Body of pancreas (tissue), 4 donors: Measurements from ENCODE around the gene AMHR2. TPM values are rescaled to one million over a fixed set of nuclear protein-coding genes. Genes with fewer than 3 reads are reported as not detected.
"Not testable (repeated sequence)": the region's sequence is repeated elsewhere in the genome, so short reads cannot be mapped to it uniquely, and the experiment has no call there.

ENCODE experiments used
- ATAC-seq: fragments of 150-250 bp; one replicate; pipeline ENCODE4 v1.9.1; 2016
- DNase-seq, 4 donors: peaks; one replicate each; pipeline ENCODE4 v3.0.0-alpha.2; 2019
- H3K27ac ChIP-seq, 4 donors: fragments of 200-600 bp; sonication (generic); 1 replicate in 3 of 4; 2 replicates in 1 of 4; pipeline versions ENCODE4 v1.5.1 to v1.6.1; 2016 to 2019; ENCODE audit warnings: mild to moderate bottlenecking in 1 of 4, mixed read lengths in 1 of 4, moderate library complexity in 1 of 4
- H3K27me3 ChIP-seq, 2 donors: fragments of 200-600 bp; sonication (generic); one replicate each; pipeline ENCODE4 v1.6.0; 2016; ENCODE audit warnings: mild to moderate bottlenecking in 1 of 2
- H3K36me3 ChIP-seq, 2 donors: fragments of 200-600 bp; sonication (generic); replicated peaks in 1 of 2; 2 replicates each; pipeline ENCODE4 v1.5.1; 2016; ENCODE audit warnings: low read depth in 2 of 2; ENCODE audit not compliant: insufficient read depth in 1 of 2
- H3K4me1 ChIP-seq: fragments of 200-600 bp; sonication (generic); one replicate; pipeline ENCODE4 v1.6.0; 2016
- H3K4me3 ChIP-seq, 2 donors: fragments of 200-600 bp; sonication (generic); 1 replicate in 1 of 2; 2 replicates in 1 of 2; pipeline ENCODE4 v1.5.1; 2016 to 2019
- H3K9me3 ChIP-seq, 3 donors: fragments of 200-600 bp; sonication (generic); 1 replicate in 2 of 3; 2 replicates in 1 of 3; pipeline ENCODE4 v1.5.1; 2016
- POLR2A ChIP-seq, 3 donors: fragments of 450-650 bp; IDR thresholded peaks; one replicate each; pipeline ENCODE4 v1.6.1; 2016; ENCODE audit warnings: antibody characterized with exemption in 3 of 3, mild to moderate bottlenecking in 2 of 3
- WGBS, 2 donors: methylation state at CpG; one replicate each; pipeline ENCODE4 v1.1.5; 2017; 5-methylcytosine and 5-hydroxymethylcytosine counted together
- intact Hi-C: fragments of 100-400 bp; cut with DNase I; formaldehyde crosslinking; loops from one replicate; pipeline ENCODE4 v1.15.1; 2023
- total RNA-seq, 2 donors: library from RNA; depleted of rRNA; stranded (reverse); fragments of >200 nt; gene quantifications; one replicate each; pipeline ENCODE4 v1.1.0, GENCODE V29; 2016
- TF ChIP-seq, protein P1 (sequence below), 7 experiments: fragments of 450-650 bp in 4 of 7; fragments of 200-600 bp in 3 of 7; sonication (generic) in 3 of 7; IDR thresholded peaks; one replicate each; pipeline ENCODE4 v1.5.1; 2016 to 2019; ENCODE audit warnings: antibody characterized with exemption in 7 of 7

Gene AMHR2
- total RNA-seq, 2 donors from 2014 or later: 2.3 to 10.6 TPM

DNA sequence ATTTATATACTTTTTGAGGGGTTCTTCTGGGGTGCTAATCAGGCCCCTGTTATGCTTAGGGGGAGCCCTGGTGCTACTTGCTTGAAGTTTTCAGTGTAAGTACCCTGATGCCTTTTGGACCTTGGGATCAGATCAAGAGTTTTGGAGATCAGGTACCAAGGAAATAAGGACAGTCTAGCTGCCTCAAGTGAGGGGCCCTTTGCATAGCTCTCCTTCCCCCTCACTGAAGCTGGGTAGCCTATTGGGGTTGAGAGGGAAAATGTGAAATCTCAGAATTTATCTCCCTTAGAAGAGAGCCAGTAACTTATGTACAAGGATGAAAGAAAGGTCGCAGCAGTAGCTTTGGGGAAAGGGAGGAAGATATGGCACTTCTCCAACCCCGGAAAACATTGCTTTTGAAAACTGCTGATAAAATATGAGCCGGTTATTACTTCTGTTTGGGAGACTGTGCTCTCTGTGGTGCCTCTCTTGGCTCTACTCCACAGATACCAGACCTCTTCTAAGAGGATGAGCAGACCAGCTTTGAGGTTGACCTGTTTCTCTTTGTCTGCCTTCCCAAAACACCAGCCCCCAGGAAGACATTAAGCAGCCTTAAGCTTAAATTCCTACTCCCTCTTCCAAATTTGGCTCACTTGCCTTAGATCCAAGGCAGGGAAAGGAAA is 8.8 kb upstream of the AMHR2 start:
- ATAC-seq (no peak), DNase-seq (no peak)
- Histone ChIP-seq H3K27me3 (no peaks in the 10 kb centered on the region), H3K36me3 (peaks cover 6 to 17% of the 10 kb centered on the region in 2 donors), H3K4me1 (no peaks in the 10 kb centered on the region), H3K4me3 (no peak overlapping the region), H3K9me3 (no peaks in the 10 kb centered on the region), H3K27ac (no peak overlapping the region)
- WGBS, 2 donors: 19% methylated on average over 3 of the region's 3 CpGs
- no peak for TF ChIP-seq POLR2A (IDR thresholded peaks at IDR 0.05)
- TF ChIP-seq, protein P1, sequence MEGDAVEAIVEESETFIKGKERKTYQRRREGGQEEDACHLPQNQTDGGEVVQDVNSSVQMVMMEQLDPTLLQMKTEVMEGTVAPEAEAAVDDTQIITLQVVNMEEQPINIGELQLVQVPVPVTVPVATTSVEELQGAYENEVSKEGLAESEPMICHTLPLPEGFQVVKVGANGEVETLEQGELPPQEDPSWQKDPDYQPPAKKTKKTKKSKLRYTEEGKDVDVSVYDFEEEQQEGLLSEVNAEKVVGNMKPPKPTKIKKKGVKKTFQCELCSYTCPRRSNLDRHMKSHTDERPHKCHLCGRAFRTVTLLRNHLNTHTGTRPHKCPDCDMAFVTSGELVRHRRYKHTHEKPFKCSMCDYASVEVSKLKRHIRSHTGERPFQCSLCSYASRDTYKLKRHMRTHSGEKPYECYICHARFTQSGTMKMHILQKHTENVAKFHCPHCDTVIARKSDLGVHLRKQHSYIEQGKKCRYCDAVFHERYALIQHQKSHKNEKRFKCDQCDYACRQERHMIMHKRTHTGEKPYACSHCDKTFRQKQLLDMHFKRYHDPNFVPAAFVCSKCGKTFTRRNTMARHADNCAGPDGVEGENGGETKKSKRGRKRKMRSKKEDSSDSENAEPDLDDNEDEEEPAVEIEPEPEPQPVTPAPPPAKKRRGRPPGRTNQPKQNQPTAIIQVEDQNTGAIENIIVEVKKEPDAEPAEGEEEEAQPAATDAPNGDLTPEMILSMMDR (IDR thresholded peaks at IDR 0.05): no peak
- intact Hi-C loops: loop anchor here (5.0 kb wide), 1 partner anchor 58 kb away; no protein-coding TSS in a partner anchor

DNA sequence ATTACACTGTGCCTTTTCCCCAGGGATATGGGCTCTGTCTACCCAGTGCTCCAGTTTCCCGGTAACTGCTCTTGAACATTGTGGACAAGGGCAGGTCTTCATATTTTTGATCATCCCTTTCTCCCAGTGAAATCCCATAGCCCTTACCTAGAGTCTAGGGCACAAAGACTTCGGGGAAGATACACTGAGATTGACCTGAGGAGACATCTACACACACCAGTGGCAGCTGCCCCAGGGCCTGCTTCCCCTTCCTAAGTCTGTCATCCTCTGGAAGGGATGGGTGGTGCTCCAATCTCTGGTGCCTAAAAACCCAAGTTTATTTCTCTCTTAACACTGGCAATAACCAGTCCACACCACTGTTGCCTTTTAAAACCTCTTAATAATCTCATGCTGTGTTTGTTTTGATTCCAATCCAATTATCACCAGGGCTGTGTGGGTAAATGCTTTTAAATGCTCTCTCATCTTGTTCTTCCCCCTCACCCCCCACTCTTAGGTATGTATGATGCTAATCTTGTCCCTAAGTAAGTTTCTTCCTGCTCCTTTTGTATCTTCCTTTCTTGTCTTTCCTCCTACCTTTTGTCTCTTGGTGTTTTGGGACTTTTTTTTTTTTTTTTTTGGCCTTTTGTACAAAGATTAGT is 7.8 kb upstream of the AMHR2 start:
- not testable (repeated sequence) for H3K4me3 ChIP-seq, DNase-seq, H3K27ac ChIP-seq, H3K9me3 ChIP-seq, H3K4me1 ChIP-seq, H3K27me3 ChIP-seq
- 64 to 82% methylated on average over 2 of the region's 2 CpGs for WGBS, 2 donors
- H3K36me3 ChIP-seq: peaks cover 4 to 11% of the 10 kb centered on the region in 2 donors
- peak; percentile 9 for ATAC-seq
- intact Hi-C loops: loop anchor here (5.0 kb wide), 1 partner anchor 59 kb away; no protein-coding TSS in a partner anchor

DNA sequence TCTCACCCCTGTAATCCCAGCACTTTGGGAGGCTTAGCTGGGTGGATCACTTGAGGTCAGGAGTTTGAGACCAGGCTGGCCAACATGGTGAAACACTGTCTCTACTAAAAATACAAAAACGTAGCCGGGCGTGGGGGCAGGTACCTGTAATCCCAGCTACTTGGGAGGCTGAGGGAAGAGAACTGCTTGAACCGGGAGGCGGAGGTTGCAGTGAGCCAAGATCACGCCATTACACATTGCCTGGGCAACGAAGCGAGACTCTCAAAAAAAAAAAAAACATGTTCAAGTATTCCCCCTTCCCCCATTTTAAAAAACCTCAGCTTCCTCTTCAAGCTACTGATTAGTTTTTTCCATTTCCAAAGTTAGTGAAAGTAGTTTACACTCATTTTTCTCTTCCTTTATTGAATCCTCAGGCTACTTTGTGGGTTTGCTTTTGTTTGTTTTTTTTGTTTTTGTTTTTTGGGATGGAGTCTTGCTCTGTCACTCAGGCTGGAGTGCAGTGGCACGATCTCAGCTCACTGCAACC is 6.3 kb upstream of the AMHR2 start:
- not testable (repeated sequence) for DNase-seq, H3K36me3 ChIP-seq, H3K9me3 ChIP-seq, ATAC-seq, H3K4me3 ChIP-seq, H3K4me1 ChIP-seq, H3K27me3 ChIP-seq, H3K27ac ChIP-seq
- intact Hi-C loops: loop anchor here (5.0 kb wide), 1 partner anchor 60 kb away; no protein-coding TSS in a partner anchor
- WGBS, 2 donors: 70 to 81% methylated on average over 9 of the region's 9 CpGs

DNA sequence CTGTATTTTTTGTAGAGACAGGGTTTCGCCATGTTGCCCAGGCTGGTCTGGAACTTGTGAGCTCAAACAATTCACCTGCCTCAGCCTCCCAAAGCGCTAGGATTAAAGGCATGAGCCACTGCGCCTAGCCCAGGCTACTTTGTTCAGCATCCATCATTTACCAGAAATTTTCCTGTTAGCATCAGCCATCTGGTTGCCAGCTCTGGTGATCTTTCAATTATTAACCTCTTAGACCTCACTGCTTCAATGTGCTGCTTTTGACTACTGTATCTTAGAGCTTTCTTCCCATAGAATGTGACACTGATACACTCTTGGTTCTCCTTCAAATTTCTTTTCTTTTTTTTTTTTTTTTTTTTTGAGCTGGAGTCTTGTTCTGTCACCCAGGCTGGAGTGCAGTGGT is 5.4 kb upstream of the AMHR2 start:
- Histone ChIP-seq H3K27me3 (no peaks in the 10 kb centered on the region), H3K4me3 (no peak overlapping the region), H3K27ac (no peak overlapping the region), H3K4me1 (peaks cover 5% of the 10 kb centered on the region), H3K36me3 (no peaks in the 10 kb centered on the region), H3K9me3 (no peaks in the 10 kb centered on the region)
- ATAC-seq (no peak), DNase-seq (no peak)
- TF ChIP-seq, protein P1 (IDR thresholded peaks at IDR 0.05): no peak
- no peak for TF ChIP-seq POLR2A (IDR thresholded peaks at IDR 0.05)
- 48 to 54% methylated on average over 3 of the region's 3 CpGs for WGBS, 2 donors
- intact Hi-C loops: loop anchor here (5.0 kb wide), 1 partner anchor 61 kb away; no protein-coding TSS in a partner anchor

DNA sequence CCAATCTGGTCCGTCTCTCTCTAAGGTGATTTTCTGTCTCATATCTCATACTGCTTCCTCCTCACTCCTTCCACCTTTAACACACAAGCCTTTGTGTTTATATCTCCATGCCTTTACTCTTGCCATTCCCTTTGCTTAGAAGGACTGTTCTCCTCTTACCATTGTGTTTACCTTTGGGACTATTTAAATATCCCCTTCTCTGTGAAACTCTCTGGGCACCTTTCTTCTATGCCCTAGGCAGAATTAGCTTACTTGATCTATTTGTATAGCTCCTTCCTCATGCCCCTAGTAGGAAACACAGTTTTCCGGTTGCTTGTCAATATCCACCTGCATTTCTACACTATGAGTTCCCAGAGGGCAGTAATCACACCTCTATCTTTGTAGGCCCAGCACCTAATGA is 3.9 kb upstream of the AMHR2 start:
- no peaks in the 10 kb centered on the region for H3K36me3 ChIP-seq
- no peak overlapping the region for H3K4me3 ChIP-seq
- no peak overlapping the region for H3K27ac ChIP-seq
- 61 to 66% methylated on average over 2 of the region's 2 CpGs for WGBS, 2 donors
- no peak for TF ChIP-seq POLR2A (IDR thresholded peaks at IDR 0.05)
- TF ChIP-seq, protein P1 (IDR thresholded peaks at IDR 0.05): no peak
- no peak for DNase-seq
- H3K9me3 ChIP-seq: no peaks in the 10 kb centered on the region
- ATAC-seq: no peak
- intact Hi-C loops: loop anchor here (5.0 kb wide), 1 partner anchor 62 kb away; no protein-coding TSS in a partner anchor
- H3K4me1 ChIP-seq: peaks cover 13% of the 10 kb centered on the region
- no peaks in the 10 kb centered on the region for H3K27me3 ChIP-seq

DNA sequence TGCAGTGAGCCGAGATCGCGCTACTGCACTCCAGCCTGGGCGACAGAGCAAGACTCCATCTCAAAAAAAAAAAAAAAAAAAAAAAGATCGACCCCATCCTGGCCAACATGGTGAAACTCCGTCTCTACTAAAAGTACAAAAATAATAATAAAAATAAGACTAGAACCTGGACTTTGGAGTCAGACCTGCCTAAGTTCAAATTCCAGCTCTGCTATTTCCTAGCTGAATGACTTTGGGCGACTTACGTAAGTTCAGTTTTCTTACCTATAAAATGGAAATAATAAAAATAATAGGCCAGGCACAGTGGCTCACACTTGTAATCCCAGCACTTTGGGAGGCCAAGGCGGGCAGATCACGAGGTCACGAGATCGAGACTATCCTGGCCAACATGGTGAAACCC is 1.4 kb upstream of the AMHR2 start:
- H3K4me3 ChIP-seq, ATAC-seq, DNase-seq, H3K36me3 ChIP-seq, H3K27me3 ChIP-seq, H3K27ac ChIP-seq, H3K9me3 ChIP-seq, intact Hi-C loops: not testable (repeated sequence)
- WGBS, 2 donors: 72 to 89% methylated on average over 12 of the region's 12 CpGs
- peaks cover 28% of the 10 kb centered on the region for H3K4me1 ChIP-seq
